Right renal pelvis (tissue), 4 donors: Measurements from ENCODE around the gene CLPTM1. TPM values are rescaled to one million over a fixed set of nuclear protein-coding genes. Genes with fewer than 3 reads are reported as not detected.

Source experiments
- DNase-seq, 4 donors: peaks; one replicate each; pipeline ENCODE4 v3.0.0-alpha.2; 2013; ENCODE audit warnings: low read depth in 4 of 4, low spot score in 3 of 4, missing footprints in 1 of 4
- polyA plus RNA-seq, 4 donors: library from polyadenylated mRNA; unstranded; fragments of 120-200 nt; gene quantifications; one replicate each; pipeline ENCODE4 v1.2.1, GENCODE V29; 2013; ENCODE audit not compliant: insufficient read length in 4 of 4

The CLPTM1 gene
- polyA plus RNA-seq, 4 donors, result 107 to 127 (median 121) TPM

- no peak for DNase-seq
These were observed 48.3 kb downstream of the CLPTM1 start for GRCh38 chr19:45003485-45003884.

GRCh38 chr19:45005787-45006186, 50.6 kb downstream of the CLPTM1 start:
- DNase-seq, result no peak

GRCh38 chr19:45008552-45008951, 53.4 kb downstream of the CLPTM1 start:
- no peak for DNase-seq

- no peak for DNase-seq
These were observed 54.6 kb downstream of the CLPTM1 start for GRCh38 chr19:45009625-45010255.

- DNase-seq, result no peak
These were observed 55.1 kb downstream of the CLPTM1 start for GRCh38 chr19:45010306-45010705.

GRCh38 chr19:45011959-45012358, 56.8 kb downstream of the CLPTM1 start:
- DNase-seq, result no peak

- DNase-seq, result peak; percentile 17 to 33 (median 22)
These were observed 61.5 kb downstream of the CLPTM1 start for GRCh38 chr19:45016388-45017314.

GRCh38 chr19:45019187-45019586, 64.0 kb downstream of the CLPTM1 start:
- DNase-seq, result no peak

- no peak for DNase-seq
These were observed 64.9 kb downstream of the CLPTM1 start for GRCh38 chr19:45020071-45020470.

GRCh38 chr19:45021971-45022370, 66.8 kb downstream of the CLPTM1 start:
- DNase-seq, result no peak

- DNase-seq, result no peak
These were observed 67.9 kb downstream of the CLPTM1 start for GRCh38 chr19:45023048-45023447.

- no peak for DNase-seq
These were observed 70.1 kb downstream of the CLPTM1 start for GRCh38 chr19:45025264-45025663.

- DNase-seq, result no peak
These were observed 72.2 kb downstream of the CLPTM1 start for GRCh38 chr19:45027371-45027770.

GRCh38 chr19:45030825-45031224, 75.6 kb downstream of the CLPTM1 start:
- no peak for DNase-seq

GRCh38 chr19:45032421-45032820, 77.2 kb downstream of the CLPTM1 start:
- no peak for DNase-seq

GRCh38 chr19:45035755-45036154, 80.6 kb downstream of the CLPTM1 start:
- DNase-seq, result no peak

GRCh38 chr19:45037393-45038169, 82.4 kb downstream of the CLPTM1 start:
- no peak for DNase-seq

- DNase-seq, result peak; percentile 82 to 87 (median 84)
These were observed 84.0 kb downstream of the CLPTM1 start, which contains the start of gene CLASRP for GRCh38 chr19:45038931-45039893. Gene CLASRP, plus strand, starts transcription at chr19:45039045. Its CDS starts 1,168 bp downstream, at chr19:45040213.

GRCh38 chr19:45040059-45040771, 85.0 kb downstream of the CLPTM1 start:
- DNase-seq, result no peak
